Loucy (cell line): ENCODE results near the gene KRTAP5-1.

Experiments
- H2AFZ ChIP-seq: fragments of 200-600 bp; sonication (generic); 2 replicates; pipeline ENCODE4 v1.6.0; 2016; ENCODE audit warnings: antibody characterized with exemption, mild to moderate bottlenecking, low read length, moderate library complexity
- H3F3A ChIP-seq: fragments of 200-600 bp; 2 replicates; pipeline ENCODE4 v1.6.0; 2016; ENCODE audit warnings: antibody characterized with exemption, low read depth, mild to moderate bottlenecking
- H3K27me3 ChIP-seq: fragments of 200-600 bp; sonication (generic); 2 replicates; pipeline ENCODE4 v1.6.1; 2014; ENCODE audit warnings: low read length, mild to moderate bottlenecking; ENCODE audit not compliant: insufficient read depth, poor library complexity, severe bottlenecking
- H3K36me3 ChIP-seq: fragments of 200-600 bp; sonication (generic); 2 replicates; pipeline ENCODE4 v1.6.1; 2016; ENCODE audit warnings: low read length; ENCODE audit not compliant: insufficient read depth
- H3K4me1 ChIP-seq: fragments of 200-600 bp; sonication (generic); 2 replicates; pipeline ENCODE4 v1.5.1; 2014; ENCODE audit warnings: low read length, mild to moderate bottlenecking; ENCODE audit not compliant: insufficient read depth, poor library complexity, severe bottlenecking
- H3K4me2 ChIP-seq: fragments of 200-600 bp; sonication (generic); 2 replicates; pipeline ENCODE4 v1.6.0; 2014; ENCODE audit warnings: antibody characterized with exemption, low read length, low read depth, mild to moderate bottlenecking; ENCODE audit not compliant: poor library complexity, severe bottlenecking
- H3K4me3 ChIP-seq: fragments of 200-600 bp; sonication (generic); 2 replicates; pipeline ENCODE4 v1.5.1; 2014; ENCODE audit warnings: low read length, mild to moderate bottlenecking, mixed read lengths; ENCODE audit not compliant: poor library complexity, severe bottlenecking
- H3K79me2 ChIP-seq: fragments of 200-600 bp; sonication (generic); 2 replicates; pipeline ENCODE4 v1.6.1; 2014; ENCODE audit warnings: low read length; ENCODE audit not compliant: insufficient read depth
- H3K9ac ChIP-seq: fragments of 200-600 bp; sonication (generic); 2 replicates; pipeline ENCODE4 v1.6.0; 2014; ENCODE audit warnings: mild to moderate bottlenecking, low read depth, low read length, moderate library complexity; ENCODE audit not compliant: poor library complexity, severe bottlenecking
- H3K9me2 ChIP-seq: fragments of 200-600 bp; sonication (generic); replicated peaks from 2 replicates; pipeline ENCODE4 v1.6.1; 2016; ENCODE audit warnings: low read depth, low read length, mixed read lengths
- H3K9me3 ChIP-seq: fragments of 200-600 bp; sonication (generic); 2 replicates; pipeline ENCODE4 v1.6.1; 2014; ENCODE audit warnings: mild to moderate bottlenecking, antibody characterized with exemption, low read length, low read depth; ENCODE audit not compliant: insufficient read depth
- H4K20me1 ChIP-seq: fragments of 200-600 bp; sonication (generic); 2 replicates; pipeline ENCODE4 v1.6.0; 2014; ENCODE audit warnings: antibody characterized with exemption, low read length, mild to moderate bottlenecking; ENCODE audit not compliant: insufficient read depth, poor library complexity, severe bottlenecking
- CTCF ChIP-seq: fragments of 200-600 bp; sonication (generic); conservative IDR thresholded peaks from 2 replicates; pipeline ENCODE4 v1.5.1; 2014; ENCODE audit warnings: mild to moderate bottlenecking, antibody characterized with exemption, low read length
- EZH2phosphoT487 ChIP-seq: fragments of 200-600 bp; IDR thresholded peaks from 2 replicates; pipeline ENCODE4 v1.6.1; 2018; ENCODE audit warnings: antibody characterized with exemption, mild to moderate bottlenecking, moderate library complexity, borderline replicate concordance

The KRTAP5-1 gene

DNA sequence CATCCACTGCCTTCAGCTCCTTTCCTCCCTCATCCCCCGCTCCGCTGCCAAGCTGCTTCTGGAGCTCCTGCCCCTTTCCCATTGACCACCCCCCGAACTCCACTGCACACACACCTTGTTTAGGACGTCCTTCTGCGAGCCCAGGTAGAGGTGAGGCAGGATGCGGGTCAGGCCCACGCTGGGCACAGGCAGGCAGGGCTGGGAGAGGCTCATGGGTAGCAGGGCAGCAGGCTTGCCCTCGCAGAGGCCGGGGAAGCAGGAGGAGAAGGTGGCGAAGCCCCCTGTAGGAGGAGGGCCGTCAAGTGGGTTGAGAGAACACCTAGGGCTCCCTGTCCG is 26.3 kb downstream of the KRTAP5-1 start:
- Histone ChIP-seq H3K9me2 (no peaks in the 10 kb centered on the region), H2AFZ (no peak overlapping the region), H3K79me2 (no peaks in the 10 kb centered on the region), H3K27me3 (no peaks in the 10 kb centered on the region), H3K4me2 (no peak overlapping the region), H4K20me1 (no peaks in the 10 kb centered on the region), H3K4me3 (no peak overlapping the region), H3K9ac (no peak overlapping the region), H3K4me1 (no peaks in the 10 kb centered on the region), H3F3A (no peaks in the 10 kb centered on the region), H3K9me3 (no peaks in the 10 kb centered on the region), H3K36me3 (no peaks in the 10 kb centered on the region)
- TF ChIP-seq EZH2phosphoT487 (no peak), CTCF (no peak)

- no peak overlapping the region for H3K9ac ChIP-seq
- H3K27me3 ChIP-seq: no peaks in the 10 kb centered on the region
- no peaks in the 10 kb centered on the region for H3K36me3 ChIP-seq
- no peak overlapping the region for H2AFZ ChIP-seq
- no peaks in the 10 kb centered on the region for H3K79me2 ChIP-seq
- TF ChIP-seq CTCF (no peak), EZH2phosphoT487 (no peak)
- no peaks in the 10 kb centered on the region for H3K9me2 ChIP-seq
- no peaks in the 10 kb centered on the region for H3K4me1 ChIP-seq
- no peak overlapping the region for H3K4me2 ChIP-seq
- H3K4me3 ChIP-seq: no peak overlapping the region
- no peaks in the 10 kb centered on the region for H3K9me3 ChIP-seq
- H3F3A ChIP-seq: no peaks in the 10 kb centered on the region
- H4K20me1 ChIP-seq: no peaks in the 10 kb centered on the region
These were observed 26.9 kb downstream of the KRTAP5-1 start for GRCh38 chr11:1557904-1558774.

GRCh38 chr11:1557051-1557884 is 27.8 kb downstream of the KRTAP5-1 start:
- H3K79me2 ChIP-seq: no peaks in the 10 kb centered on the region
- H3K36me3 ChIP-seq: no peaks in the 10 kb centered on the region
- no peaks in the 10 kb centered on the region for H3K9me2 ChIP-seq
- no peaks in the 10 kb centered on the region for H3K27me3 ChIP-seq
- H3K4me3 ChIP-seq: no peak overlapping the region
- TF ChIP-seq EZH2phosphoT487 (no peak), CTCF (no peak)
- H2AFZ ChIP-seq: no peak overlapping the region
- no peak overlapping the region for H3K9ac ChIP-seq
- H3F3A ChIP-seq: no peaks in the 10 kb centered on the region
- no peaks in the 10 kb centered on the region for H3K9me3 ChIP-seq
- H3K4me2 ChIP-seq: no peak overlapping the region
- H3K4me1 ChIP-seq: no peaks in the 10 kb centered on the region
- no peaks in the 10 kb centered on the region for H4K20me1 ChIP-seq
